ENCODE data around the gene SLCO2B1. TPM values are rescaled to one million over a fixed set of nuclear protein-coding genes. Genes with fewer than 3 reads are reported as not detected.

SLCO2B1 gene
- total and polyA plus RNA-seq, 2 of the 8 experiments (the other 6 are each of a cell fraction or from before 2014, with no cell fraction given): 0.03 TPM; not detected in 1

GRCh38 chr11:75135021-75135650 lies 15.8 kb upstream of the SLCO2B1 start (continued):
- no peak for TF ChIP-seq ZNF274 (IDR thresholded peaks at IDR 0.05; ENCODE audit: borderline replicate concordance, extremely low read depth, low read length)
- TF ChIP-seq SP4 (IDR thresholded peaks at IDR 0.05; ENCODE audit: low read length): no peak
- no peak for TF ChIP-seq SIRT6 (IDR thresholded peaks at IDR 0.05; ENCODE audit: low read length)
- TF ChIP-seq CTCF (IDR thresholded peaks at IDR 0.05; ENCODE audit: control extremely low read depth in 1 of 3, insufficient read depth in 1 of 3, low read depth in 1 of 3, low read length in 3 of 3): no peak
- TF ChIP-seq BACH1 (IDR thresholded peaks at IDR 0.05; ENCODE audit: low read length): no peak
- TF ChIP-seq ASH2L (IDR thresholded peaks at IDR 0.05; ENCODE audit: low read length): no peak

All from H1 (cell line).